Peyer's patch (tissue), 4 donors: ENCODE data around the gene C2orf81.
"Not testable (repeated sequence)": the region's sequence is repeated elsewhere in the genome, so short reads cannot be mapped to it uniquely, and the experiment has no call there.

ENCODE experiments used
- CTCF ChIP-seq, 6 experiments: fragments of 450-650 bp in 4 of 6; fragments of 200-600 bp in 2 of 6; sonication (generic) in 1 of 6; IDR thresholded peaks; one replicate each; pipeline ENCODE4 v1.5.1; 2017 to 2019; ENCODE audit warnings: antibody characterized with exemption in 6 of 6, mild to moderate bottlenecking in 3 of 6, moderate library complexity in 1 of 6
- POLR2A ChIP-seq, 2 donors: fragments of 450-650 bp; IDR thresholded peaks; one replicate each; pipeline ENCODE4 v1.5.1; 2017; ENCODE audit warnings: antibody characterized with exemption in 2 of 2, mild to moderate bottlenecking in 2 of 2, moderate library complexity in 2 of 2

GRCh38 chr2:74460187-74460586, 38.8 kb upstream of the C2orf81 start:
- TF ChIP-seq CTCF (IDR thresholded peaks at IDR 0.05): not testable (repeated sequence)
- TF ChIP-seq POLR2A (IDR thresholded peaks at IDR 0.05): peak in 1 of 2 donors; percentile 3
